Pulmonary artery endothelial cell (primary cell): ENCODE measurements around the gene MVB12A. TPM values are rescaled to one million over a fixed set of nuclear protein-coding genes. Genes with fewer than 3 reads are reported as not detected.
A peak's percentile ranks its signal among the peaks of the same experiment; 100 is the strongest.

ENCODE experiments used
- DNase-seq: peaks from one replicate; pipeline ENCODE4 v3.0.0-alpha.2; 2011; ENCODE audit warnings: low read depth, low spot score
- total RNA-seq: library from RNA; depleted of rRNA; stranded (reverse); fragments of >200 nt; gene quantifications from 2 replicates; pipeline ENCODE4 v1.2.3, GENCODE V29; 2014

MVB12A gene
- 36.1 and 43.0 TPM in 2 replicates for total RNA-seq

DNA sequence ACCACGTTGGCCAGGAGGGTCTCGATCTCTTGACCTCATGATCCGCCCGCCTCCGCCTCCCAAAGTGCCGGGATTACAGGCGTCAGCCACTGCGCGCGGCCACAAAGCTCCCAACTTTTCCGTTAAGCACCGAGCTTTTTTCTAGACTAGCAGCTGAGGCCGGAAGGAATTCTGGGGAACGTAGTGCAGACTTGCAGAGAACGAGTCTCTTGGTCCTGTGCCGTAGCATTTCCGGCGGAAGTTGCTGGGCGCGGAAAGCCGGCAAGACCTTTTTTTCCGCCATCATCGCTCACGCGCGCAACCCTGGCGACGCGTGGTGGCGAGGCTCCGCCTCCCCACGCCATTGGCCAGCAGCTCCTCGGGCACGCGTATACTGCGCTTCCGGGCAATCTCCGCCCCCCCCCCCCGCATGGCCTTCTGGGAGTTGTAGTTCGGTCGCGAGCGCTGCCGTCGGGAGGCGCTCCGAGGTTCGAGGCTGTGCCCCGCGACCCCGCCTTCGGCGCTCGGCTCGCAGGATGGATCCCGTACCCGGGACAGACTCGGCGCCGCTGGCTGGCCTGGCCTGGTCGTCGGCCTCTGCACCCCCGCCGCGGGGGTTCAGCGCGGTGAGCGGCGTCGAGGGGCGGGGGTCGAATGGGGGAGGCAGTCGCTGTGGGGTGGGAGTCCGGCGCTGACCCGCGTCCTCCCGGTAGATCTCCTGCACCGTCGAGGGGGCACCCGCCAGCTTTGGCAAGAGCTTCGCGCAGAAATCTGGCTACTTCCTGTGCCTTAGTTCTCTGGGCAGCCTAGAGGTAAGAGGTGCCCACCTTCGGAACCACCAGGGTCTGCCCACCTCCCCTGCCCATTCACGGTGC lies at the start of gene MVB12A:
Gene MVB12A, plus strand, starts transcription at position 427 of the 854 bp plus-strand sequence. Its CDS starts 89 bp downstream, at position 516.
- peak; percentile 96 for DNase-seq

DNA sequence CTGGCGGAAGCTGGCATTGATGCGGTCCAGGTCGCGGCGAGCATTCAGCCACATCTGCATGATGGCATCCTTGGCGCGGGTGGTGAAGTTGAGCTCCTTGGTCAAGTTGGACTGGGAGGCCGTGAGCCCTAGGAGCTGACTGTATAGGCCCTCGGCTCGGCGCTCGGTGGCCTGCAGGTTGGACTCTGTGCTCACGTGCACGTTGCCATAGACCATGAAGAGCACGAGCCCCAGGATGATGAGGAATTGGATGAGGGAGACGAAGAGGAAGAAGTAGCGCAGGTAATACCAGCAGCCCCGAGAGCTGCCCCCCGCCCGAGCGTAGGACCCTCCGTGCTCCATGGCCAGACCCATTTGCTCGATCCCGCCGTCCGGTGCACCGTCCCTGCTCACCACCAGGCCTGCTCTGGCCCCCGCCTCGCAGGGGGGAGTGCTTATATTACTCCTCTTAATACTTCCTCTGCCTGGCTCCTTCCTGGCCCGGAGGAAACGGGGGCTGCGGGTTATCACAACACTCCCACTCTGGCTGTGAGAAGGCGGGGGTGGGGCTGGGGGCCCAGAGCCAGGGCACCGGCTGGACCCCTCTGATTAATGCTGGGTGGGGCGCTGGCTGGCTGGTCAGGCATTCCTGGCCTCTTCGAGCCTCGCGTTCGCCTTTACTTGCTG lies 42.8 kb upstream of the MVB12A start, which contains the start of gene PLVAP:
Gene PLVAP, minus strand, starts transcription at position 408 of the 666 bp plus-strand sequence. Its CDS starts 54 bp downstream, at position 354.
- no peak for DNase-seq

DNA sequence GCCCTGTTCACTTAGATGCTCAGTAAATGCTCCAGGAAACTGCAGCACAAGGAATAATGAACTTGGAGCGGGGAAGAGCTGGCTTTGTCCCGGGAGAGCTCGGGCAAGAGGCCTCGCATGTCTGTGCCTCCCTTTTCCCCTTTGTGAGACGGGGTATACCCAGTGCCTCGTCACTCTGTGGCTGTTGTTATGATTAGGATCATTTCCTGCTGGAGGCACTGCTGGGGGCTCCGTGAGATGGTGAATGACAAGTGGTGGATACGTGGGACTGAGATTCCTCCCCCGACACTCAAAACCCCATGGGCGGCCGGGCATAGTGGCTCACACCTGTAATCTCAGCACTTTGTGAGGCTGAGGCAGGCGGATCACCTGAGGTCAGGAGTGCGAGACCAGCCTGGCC lies 41.6 kb upstream of the MVB12A start:
- no peak for DNase-seq

DNA sequence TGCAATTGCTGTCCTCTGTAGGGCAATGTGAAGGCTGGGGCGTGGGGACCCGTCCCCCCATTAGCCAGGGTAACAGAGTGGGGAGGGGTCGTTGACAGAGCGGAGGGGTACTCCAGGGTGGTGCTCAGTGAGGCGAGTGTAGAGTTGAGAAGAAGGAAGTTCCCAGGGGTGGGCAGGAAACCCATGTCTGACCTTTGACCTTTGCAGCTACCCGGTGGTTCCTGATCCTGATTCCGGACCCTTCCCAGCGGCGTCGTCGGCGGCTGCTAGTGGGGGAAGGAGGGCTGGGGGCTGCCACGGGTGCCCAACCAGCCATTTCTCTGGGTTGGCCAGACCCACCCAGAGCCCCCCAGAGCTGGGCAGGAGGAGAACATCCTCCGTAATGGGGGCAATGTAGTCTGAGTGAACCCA lies 40.6 kb upstream of the MVB12A start:
- DNase-seq: no peak

DNA sequence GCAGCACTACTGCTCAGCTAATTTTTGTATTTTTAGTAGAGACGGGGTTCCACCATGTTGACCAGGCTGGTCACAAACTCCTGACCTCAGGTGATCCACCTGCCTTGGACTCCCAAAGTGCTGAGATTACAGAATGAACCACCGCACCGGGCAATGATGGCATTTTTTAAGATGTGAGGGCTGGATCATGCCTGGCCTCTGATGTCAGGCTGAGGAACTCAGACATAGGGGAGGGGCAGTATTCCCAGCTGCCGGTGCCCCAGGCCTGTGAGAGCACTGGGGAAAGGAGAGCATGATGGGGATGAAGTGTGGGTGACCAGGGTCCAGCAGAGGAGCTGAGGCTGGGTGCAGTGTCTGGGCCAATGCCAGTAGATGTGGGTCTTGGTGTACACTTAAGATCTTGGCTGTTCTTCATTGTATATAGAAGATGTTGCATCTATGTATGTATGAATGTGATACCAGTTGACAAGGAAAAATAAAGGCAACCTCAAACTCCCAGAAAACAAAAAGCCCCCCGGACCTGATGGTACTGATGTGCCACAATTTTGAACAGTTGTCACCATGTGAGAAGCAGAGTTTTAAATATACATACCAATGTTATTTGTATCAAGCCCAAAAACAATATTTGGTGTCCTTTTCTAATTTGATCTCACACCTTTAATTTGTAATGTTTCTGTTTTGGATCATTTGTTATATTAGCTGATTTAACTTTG lies 39.3 kb upstream of the MVB12A start:
- no peak for DNase-seq

DNA sequence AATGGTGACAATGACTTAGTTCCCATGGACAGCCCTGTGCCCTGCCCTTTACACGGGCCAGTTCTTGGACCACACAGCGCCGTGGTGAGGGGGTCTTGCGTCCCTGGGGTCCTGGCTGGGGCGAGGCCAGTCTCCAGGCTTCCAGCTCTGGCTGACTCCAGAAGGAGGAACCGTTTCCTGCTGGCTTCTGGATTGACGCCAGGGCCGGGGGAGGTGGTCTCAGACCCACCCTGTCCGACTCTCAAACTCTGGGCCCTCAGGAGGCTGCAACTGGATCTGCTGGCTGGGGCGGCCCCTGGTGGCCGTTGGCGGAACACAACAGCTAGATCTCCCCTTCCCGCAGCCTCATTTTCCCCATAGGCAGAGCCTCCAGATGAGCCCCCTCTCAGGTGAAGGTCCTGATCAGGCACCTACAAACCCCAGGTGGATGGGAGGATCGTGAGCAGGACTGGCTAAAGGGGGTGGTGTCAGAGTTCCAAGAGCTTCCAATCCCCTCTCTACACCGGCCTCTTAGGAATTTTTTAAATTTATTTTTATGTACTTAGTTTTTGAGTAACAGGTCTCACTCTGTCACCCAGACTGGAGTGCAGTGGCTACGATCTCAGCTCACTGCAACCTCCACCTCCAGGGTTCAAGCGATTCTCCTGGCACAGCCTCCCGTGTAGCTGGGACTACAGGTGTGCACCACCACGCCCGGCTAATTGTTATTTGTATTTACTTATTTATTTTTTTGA lies 33.8 kb upstream of the MVB12A start:
- DNase-seq: no peak

DNA sequence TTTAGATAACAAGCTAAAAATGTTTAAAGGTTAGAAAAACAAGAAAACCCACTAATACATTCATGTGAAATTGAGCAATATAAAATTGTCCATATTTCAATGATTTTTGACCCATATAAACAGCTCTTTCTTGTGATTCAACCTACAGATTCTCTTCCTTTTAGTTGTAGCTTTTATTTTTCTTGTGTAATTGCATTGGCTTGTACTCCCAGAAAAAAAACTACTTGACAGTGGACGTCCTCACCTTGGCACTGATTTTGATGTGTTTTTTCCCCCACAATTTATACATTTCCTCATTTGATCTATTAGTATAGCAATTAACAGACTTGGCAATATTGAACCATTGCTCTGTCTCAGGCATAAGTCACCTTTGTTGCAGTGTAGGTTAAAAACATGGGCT lies 30.6 kb upstream of the MVB12A start:
- DNase-seq: no peak

DNA sequence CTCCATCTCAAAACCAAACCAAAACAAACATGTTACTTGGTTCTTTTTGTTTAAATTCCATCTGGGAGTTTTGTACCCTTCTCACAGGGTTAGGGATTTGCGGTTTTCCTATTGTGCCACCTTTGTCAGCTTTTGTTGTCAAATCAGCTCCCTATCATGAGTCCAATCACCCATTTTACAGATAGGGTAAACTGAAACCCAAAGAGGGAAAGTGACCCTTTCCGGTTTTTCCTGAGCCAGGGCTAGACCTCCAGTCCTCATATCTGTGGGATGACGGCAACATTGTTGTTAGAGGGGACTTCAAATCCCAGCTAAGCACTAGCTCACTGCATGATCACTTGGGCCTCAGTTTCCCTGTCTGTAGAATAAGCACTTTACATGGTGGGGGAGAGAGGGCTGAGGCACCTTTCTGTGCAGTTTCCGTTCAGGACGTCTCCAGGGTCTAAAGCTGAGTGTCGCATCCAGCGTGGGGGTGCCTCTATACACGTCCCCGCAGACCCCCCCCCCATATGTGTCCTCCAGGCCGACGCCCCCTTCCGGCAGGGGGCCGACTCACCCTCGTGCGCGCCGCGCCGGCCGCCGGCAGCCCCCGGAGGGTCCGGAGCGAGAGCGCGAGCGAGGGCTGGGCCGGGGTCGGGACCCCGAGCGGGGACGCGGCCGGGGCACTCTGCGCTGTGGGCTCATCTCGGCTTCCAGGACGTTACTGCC lies 29.7 kb upstream of the MVB12A start:
- DNase-seq: no peak

DNA sequence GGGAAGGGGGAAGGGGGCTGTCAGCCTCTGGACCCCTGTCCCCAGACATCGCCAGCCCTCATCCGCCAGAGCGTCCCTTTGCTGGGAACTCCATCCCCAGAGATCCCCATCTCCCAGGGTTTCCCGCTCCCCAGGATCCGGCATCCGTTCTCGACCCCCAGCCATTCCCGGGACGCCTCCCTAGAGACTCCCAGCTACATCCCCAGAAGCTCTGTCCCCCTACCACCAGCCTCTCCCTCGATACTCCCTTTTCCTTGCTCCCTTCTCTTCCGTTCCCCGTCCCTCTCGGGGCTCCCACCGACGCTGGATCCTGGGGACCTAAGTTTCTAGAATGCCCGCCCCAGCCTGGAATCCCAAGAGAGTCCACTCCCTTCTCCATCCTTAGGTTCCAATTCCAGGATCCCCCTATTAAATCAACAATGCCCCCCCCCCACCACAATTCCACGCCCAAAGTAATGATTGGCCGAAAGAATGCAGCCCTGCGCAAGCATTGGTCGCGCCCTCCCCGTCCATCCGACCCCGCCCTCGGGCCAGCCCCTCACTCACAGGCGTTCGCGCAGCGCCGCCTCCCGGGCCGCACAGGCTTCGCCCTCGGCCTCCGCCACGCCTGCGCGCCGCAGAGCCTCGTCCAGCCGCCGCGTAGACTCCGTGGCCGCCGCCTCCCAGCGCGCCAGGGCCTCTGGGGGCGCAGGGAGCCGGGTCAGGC lies 29.0 kb upstream of the MVB12A start:
- DNase-seq: peak; percentile 75

DNA sequence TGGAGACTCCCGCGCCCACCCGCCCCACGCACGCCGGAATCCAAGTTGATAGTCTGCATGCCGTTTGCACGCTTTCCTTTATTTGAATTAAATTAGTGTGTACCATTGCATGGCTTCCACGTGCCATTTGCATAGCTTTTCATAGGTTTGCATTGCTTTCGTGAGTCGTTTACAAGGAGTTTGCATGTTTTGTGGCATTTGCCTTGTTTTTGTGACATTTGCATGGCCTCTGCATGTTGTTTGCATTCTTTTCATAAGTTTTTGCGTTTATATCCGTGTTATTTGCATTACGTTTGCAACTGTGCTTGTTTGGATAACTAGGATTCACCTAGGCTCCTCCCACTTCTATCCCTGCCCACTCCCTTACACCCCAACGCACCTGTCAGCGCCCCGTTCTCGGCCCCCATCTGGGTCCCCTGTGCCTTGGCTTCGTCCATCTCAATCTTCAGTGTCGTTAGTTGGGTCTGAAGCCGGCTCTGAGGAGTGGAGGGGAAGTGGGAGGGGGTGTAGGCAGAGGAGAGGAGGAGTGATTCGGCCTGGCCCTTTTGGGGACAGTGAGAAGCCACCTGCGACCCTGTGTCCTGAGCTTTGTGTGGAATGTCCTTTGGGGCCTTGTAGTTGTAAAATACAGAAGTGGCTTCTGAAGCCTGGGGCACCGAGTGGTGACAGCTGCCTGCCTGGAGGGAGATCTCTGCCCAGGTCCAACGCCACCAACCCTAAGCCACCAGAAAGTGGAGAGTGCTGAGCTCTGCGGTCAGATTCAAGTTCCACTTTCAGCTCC lies 28.3 kb upstream of the MVB12A start:
- no peak for DNase-seq

DNA sequence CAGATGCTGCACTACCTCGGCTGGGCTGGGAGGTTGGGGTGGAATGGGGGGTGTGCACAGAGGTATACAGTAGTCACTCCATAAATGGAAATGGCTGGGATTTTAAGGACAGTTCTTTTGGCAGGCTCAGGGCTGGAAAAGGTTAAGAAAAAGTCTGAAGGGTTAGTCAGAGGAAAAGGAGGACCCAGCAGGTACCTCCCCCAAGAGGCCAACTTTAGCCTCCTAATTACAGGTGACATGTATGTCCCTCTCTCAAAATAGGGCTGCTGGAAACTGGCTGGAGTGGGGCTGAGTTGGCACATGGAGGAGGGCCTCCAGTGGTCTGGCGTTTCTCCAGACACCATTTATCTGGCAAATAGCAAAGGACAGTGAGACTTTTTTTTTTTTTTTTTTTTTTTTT lies 26.8 kb upstream of the MVB12A start:
- DNase-seq: no peak

DNA sequence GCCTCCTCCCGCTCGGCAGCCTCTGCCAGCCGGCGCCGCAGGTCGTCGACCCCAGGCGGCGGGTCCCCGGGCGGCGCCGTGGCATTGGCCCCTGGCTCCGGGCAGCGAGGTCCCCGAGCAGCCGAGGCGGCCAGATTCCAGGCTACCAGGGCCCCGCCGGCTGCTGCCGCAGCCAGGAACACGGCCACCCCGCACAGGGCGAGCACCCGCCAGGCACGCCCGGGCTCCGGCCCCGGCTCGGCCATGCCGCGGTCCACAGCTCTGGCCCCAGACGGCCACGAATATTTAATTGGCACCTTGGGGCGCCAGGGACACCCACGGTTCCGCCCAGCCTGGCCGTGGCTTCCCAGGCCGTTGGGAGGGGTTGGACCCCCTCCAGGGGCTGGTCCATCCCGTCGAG lies 25.9 kb upstream of the MVB12A start, which contains the start of gene CCDC194:
Gene CCDC194, minus strand, starts transcription at position 283 of the 400 bp plus-strand sequence. Its CDS starts 38 bp downstream, at position 245.
- DNase-seq: no peak

DNA sequence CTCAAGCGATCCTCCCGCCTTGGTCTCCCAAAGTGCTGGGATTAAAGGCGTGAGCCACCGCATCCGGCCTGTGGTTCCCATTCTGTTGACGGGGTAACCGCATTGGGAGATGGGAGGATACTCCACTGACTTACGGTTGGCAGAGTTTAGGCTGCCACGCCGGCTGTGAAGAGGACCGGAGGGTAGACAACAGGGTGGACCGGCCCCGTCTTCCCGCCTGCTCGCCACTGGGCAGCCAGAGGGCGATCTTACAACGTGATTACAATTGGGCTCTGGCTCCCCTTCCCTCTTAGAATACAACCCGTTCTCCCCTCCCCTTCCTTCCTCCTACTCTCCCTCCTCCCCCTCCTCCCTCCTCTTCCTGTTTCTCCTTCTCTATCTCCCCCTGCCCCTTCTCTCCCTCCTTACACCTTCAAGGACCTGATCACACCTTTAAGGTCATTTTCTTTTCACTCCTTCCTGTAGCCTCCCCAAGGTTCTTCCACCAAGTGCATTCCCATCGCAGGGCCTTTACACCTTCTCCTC lies 24.9 kb upstream of the MVB12A start:
- DNase-seq: no peak

DNA sequence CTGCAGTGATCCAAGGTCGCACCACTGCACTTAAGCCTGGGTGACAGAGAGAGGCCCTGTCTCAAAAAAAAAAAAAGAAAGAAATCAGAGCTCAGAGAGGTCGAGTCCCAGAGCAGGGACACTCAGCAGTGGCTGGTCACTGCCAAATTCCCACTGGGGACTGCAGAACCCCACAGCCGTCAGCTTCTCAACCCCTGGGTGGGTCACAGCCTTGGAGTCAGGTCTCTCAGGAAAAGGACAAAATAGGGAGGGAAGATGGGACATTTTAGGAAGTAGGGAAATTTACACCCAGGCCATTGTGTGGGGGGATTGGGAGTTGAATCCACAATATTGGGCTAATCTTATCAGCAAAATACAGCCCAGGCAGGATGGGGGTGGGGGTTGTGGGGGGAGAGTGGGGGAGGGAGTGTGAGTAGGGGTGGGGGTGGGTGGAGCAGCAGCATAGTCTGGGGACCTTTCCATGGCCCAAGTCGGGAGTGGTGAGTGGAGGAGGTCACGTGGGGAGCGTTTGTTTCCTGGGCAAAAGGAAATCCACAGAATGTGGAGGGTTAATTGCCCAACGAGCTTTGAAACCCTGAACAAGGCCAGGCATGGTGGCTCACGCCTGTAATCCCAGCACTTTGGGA lies 20.8 kb upstream of the MVB12A start:
- DNase-seq: no peak

DNA sequence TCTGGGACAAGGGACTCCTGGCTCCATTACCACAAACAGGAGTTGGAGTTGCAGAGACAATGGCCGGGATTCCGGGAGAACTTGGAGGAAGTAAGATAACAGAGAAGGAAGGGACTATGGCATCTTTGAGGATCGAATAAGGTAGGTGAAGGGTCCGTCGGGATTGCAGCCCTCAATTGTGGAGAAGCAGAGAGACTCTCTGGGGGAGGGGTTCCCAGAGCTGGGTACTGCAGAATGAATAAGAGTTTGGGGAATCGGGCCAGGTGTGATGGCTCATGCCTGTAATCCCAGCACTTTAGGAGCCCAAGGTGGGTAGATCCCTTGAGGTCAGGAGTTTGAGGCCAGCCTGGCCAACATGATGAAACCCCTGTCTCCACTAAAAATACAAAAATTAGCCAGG lies 18.2 kb upstream of the MVB12A start:
- DNase-seq: no peak

DNA sequence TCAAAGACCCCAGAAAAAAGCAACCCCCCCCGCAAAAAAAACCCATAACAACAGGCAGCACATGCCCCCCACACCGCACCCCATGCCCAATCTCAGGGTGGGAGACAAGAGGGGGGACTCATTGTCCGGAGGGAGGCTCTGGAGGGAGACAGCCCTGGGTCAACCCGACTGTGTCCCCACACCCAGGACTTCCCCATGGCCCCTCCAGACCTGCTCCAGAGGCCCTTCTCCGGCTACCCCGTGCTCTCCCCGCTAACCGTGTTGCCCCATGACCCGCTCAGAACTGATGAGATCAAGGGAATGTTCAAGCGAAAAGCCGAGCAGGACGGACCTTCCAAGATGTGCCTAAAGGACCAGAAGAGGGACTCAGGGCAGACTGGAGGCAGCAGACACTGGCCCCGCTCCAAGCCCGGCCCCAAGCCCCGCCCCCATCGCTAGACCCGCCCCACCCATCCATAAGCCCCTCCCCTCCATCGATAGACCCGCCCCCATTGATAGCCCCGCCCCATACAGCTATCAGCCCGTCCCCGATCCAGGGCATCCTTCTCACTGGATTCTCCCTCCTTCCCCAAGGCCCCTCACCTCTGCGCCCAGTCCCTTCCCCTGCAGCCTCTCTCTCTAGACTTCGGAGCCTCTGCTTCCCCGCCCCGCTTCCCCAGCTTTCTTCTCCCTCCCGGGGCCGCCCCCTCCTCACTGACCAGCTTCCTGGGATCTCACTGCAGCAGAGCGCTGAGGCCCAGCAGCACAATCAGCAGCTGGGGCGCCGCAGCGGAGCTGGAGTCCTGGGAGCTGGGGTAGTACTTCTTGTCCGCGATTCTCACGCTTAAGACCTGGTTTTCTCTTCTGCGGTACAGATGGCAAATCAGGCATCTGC lies 16.6 kb upstream of the MVB12A start:
- no peak for DNase-seq

DNA sequence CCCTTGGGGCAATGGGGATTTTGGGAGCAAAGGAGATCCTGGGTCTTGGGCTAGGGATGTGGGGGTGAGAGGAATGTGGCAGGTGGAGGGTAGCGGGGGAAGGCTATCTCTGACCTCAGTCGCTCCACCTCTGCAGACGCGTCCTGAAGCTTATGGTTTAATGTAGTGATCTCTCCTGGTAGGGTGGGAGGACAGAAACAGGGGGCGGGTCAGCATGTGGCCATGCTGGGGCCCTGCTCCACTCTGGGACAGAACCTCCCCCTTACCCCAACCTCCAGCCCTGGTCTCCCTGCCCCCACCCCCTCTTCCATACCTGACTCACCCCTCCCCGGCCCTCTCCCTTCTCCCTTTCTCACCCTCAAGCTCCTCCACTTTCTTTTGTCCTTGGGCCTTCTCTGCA lies 15.8 kb upstream of the MVB12A start:
- no peak for DNase-seq
